ENCODE measurements around the gene RFC4. TPM values are rescaled to one million over a fixed set of nuclear protein-coding genes. Genes with fewer than 3 reads are reported as not detected.
A peak's percentile ranks its signal among the peaks of the same experiment; 100 is the strongest.
"Not testable (repeated sequence)": the region's sequence is repeated elsewhere in the genome, so short reads cannot be mapped to it uniquely, and the experiment has no call there.

The RFC4 gene, protein sequence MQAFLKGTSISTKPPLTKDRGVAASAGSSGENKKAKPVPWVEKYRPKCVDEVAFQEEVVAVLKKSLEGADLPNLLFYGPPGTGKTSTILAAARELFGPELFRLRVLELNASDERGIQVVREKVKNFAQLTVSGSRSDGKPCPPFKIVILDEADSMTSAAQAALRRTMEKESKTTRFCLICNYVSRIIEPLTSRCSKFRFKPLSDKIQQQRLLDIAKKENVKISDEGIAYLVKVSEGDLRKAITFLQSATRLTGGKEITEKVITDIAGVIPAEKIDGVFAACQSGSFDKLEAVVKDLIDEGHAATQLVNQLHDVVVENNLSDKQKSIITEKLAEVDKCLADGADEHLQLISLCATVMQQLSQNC
- total RNA-seq, result 10 to 100 TPM; 13.4 to 40.4 TPM

DNA sequence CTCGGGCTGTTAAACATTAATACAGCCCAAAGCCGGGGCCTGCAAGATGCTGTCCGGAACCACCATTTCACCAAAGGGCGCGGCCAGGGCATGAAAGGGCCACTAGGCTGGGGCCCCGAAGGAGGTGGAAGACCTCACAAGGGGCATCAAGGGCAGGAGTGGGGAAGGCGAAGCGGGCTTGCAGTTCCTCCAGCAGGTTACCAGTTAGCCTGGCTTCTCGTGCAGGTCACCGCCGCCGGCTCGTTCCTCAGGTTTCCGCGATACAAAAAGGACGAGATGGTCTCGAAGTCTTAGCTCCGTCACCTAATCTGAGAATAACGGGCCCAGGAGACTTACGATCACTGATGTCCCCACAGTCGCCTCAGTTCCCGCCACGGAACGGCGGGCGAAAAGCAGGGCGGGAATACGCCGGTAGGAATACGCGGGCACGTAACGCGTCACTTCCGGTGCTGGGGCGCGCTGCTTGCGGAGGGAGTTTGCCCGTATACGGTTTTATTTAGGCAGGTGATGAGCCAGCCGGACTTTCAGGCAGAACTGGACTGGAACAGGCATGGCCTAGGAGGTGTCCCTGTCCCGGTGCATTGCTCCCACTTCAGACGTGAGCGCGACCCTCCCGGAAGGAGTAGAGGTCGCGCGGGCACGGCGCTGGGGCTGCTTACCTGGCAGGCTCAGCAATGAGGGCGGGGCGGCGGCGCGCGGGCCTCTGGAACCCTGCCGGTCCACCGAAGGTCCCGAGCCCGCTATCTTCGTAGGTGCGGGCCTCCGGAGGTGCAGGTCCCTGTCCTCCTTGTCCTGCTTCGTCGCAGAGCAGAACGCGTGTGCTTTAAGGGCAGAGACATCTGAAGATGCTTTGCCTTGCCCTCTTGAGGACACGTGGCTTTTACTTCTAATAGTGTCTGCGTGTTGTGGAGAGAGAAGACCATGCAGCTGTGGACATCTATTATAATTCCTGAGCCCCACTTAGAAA lies at the start of gene RFC4:
Gene RFC4 (minus strand): TSS at position 394 of the 967 bp plus-strand sequence. CDS start 1,769 bp downstream, outside the sequence.
- no peaks in the 10 kb centered on the region for H3K27me3 ChIP-seq
- peak; percentile 91 for DNase-seq
- H3K36me3 ChIP-seq, result no peaks in the 10 kb centered on the region
- H3K4me1 ChIP-seq, result peaks cover 7% of the 10 kb centered on the region
- peak within 1 kb of the TSS; percentile 82 to 83 for H3K9ac ChIP-seq (ENCODE audit: low read depth in 2 of 2, low read length in 2 of 2)
- H3K27ac ChIP-seq, result peak within 1 kb of the TSS; percentile 70
- H3K9me3 ChIP-seq, result no peaks in the 10 kb centered on the region
- TF ChIP-seq, protein P1, sequence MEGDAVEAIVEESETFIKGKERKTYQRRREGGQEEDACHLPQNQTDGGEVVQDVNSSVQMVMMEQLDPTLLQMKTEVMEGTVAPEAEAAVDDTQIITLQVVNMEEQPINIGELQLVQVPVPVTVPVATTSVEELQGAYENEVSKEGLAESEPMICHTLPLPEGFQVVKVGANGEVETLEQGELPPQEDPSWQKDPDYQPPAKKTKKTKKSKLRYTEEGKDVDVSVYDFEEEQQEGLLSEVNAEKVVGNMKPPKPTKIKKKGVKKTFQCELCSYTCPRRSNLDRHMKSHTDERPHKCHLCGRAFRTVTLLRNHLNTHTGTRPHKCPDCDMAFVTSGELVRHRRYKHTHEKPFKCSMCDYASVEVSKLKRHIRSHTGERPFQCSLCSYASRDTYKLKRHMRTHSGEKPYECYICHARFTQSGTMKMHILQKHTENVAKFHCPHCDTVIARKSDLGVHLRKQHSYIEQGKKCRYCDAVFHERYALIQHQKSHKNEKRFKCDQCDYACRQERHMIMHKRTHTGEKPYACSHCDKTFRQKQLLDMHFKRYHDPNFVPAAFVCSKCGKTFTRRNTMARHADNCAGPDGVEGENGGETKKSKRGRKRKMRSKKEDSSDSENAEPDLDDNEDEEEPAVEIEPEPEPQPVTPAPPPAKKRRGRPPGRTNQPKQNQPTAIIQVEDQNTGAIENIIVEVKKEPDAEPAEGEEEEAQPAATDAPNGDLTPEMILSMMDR (IDR thresholded peaks at IDR 0.05), result no peak
- intact Hi-C loops (cut with DNase I), result no loop called here
- peak within 1 kb of the TSS; percentile 57 for H3K4me3 ChIP-seq

DNA sequence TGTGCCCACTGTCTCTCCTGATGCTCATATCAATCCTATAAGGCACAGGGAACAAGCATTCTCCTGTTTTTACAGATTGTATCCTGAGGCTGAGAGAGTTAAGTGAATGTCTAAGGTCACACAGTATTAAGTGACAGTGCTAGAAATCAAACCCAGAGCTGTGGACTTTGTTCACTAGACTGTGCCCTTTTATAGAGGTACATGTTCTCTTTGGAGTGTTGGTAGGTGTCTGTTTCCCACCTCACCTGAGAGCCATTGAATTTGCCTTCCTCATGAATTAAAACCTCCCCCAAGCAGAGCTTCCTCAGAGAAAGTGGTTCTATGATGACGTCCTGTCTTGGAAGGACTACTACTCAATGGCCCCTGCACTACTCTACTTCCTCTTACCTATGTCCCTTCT lies 48.7 kb upstream of the RFC4 start:
- TF ChIP-seq, protein P1 (IDR thresholded peaks at IDR 0.05), result no peak
- Histone ChIP-seq H3K36me3 (no peaks in the 10 kb centered on the region), H3K27ac (no peak overlapping the region), H3K9me3 (no peaks in the 10 kb centered on the region), H3K4me1 (no peaks in the 10 kb centered on the region), H3K4me3 (no peak overlapping the region), H3K9ac (ENCODE audit: low read depth in 2 of 2, low read length in 2 of 2) (no peak overlapping the region), H3K27me3 (no peaks in the 10 kb centered on the region)
- DNase-seq, result no peak
- intact Hi-C loops (cut with DNase I), result loop anchor here (5.0 kb wide), 1 partner anchor 307 kb away; no protein-coding TSS in a partner anchor

DNA sequence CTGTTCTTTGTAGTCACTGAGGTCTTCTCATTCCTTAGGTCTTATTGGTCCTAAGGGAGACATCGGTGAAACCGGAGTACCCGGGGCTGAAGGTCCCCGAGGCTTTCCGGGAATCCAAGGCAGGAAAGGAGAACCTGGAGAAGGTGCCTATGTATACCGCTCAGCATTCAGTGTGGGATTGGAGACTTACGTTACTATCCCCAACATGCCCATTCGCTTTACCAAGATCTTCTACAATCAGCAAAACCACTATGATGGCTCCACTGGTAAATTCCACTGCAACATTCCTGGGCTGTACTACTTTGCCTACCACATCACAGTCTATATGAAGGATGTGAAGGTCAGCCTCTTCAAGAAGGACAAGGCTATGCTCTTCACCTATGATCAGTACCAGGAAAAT lies 47.9 kb upstream of the RFC4 start:
- TF ChIP-seq, protein P1 (IDR thresholded peaks at IDR 0.05), result no peak
- no peaks in the 10 kb centered on the region for H3K36me3 ChIP-seq
- no peak overlapping the region for H3K9ac ChIP-seq (ENCODE audit: low read depth in 2 of 2, low read length in 2 of 2)
- DNase-seq, result no peak
- no peaks in the 10 kb centered on the region for H3K4me1 ChIP-seq
- H3K9me3 ChIP-seq, result no peaks in the 10 kb centered on the region
- no peaks in the 10 kb centered on the region for H3K27me3 ChIP-seq
- no peak overlapping the region for H3K27ac ChIP-seq
- intact Hi-C loops (cut with DNase I), result loop anchor here (5.0 kb wide), 1 partner anchor 308 kb away; no protein-coding TSS in a partner anchor
- H3K4me3 ChIP-seq, result no peak overlapping the region

DNA sequence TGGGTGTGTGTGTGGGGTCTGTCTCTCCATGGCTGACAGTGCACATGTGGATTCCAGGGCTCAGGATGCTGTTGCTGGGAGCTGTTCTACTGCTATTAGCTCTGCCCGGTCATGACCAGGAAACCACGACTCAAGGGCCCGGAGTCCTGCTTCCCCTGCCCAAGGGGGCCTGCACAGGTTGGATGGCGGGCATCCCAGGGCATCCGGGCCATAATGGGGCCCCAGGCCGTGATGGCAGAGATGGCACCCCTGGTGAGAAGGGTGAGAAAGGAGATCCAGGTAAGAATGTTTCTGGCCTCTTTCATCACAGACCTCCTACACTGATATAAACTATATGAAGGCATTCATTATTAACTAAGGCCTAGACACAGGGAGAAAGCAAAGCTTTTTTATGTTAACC lies 46.7 kb upstream of the RFC4 start:
- intact Hi-C loops (cut with DNase I), result loop anchor here (5.0 kb wide), 1 partner anchor 309 kb away; no protein-coding TSS in a partner anchor
- no peak for DNase-seq
- no peaks in the 10 kb centered on the region for H3K4me1 ChIP-seq

DNA sequence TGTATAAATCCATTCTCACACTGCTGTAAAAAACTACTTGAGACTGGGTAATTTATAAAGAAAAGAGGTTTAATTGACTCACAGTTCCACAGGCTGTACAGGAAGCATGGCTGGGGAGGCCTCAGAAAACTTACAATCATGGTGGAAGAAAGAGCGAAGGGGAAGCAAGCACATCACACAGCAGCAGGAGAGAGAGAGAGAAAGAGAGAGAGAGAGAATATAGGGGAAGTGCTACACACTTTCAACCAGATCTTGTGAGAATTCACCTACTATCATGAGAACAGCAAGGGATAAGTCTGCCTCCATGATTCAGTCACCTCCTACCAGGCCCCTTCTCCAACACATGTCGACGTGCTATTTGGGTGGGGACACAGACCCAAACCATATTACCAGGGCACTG lies 45.6 kb upstream of the RFC4 start:
- H3K27me3 ChIP-seq; H3K4me3 ChIP-seq; H3K27ac ChIP-seq; H3K36me3 ChIP-seq; H3K9ac ChIP-seq (ENCODE audit: low read depth in 2 of 2, low read length in 2 of 2); H3K9me3 ChIP-seq; DNase-seq; H3K4me1 ChIP-seq: not testable (repeated sequence)
- intact Hi-C loops (cut with DNase I), result loop anchor here (5.0 kb wide), 1 partner anchor 310 kb away; no protein-coding TSS in a partner anchor

More for the DNA sequence above, 46.7 kb upstream of the RFC4 start:
- no peak overlapping the region for H3K4me3 ChIP-seq
- no peaks in the 10 kb centered on the region for H3K9me3 ChIP-seq
- H3K27ac ChIP-seq, result no peak overlapping the region
- H3K36me3 ChIP-seq, result no peaks in the 10 kb centered on the region
- H3K9ac ChIP-seq (ENCODE audit: low read depth in 2 of 2, low read length in 2 of 2), result no peak overlapping the region
- TF ChIP-seq, protein P1 (IDR thresholded peaks at IDR 0.05), result no peak
- no peaks in the 10 kb centered on the region for H3K27me3 ChIP-seq

Measured in colonic mucosa (tissue), 4 donors.